ENCODE measurements around the gene SCYL2. TPM values are rescaled to one million over a fixed set of nuclear protein-coding genes. Genes with fewer than 3 reads are reported as not detected.

SCYL2 gene
- total RNA-seq, 1 experiment from 2014 or later = 41.4 TPM

DNA sequence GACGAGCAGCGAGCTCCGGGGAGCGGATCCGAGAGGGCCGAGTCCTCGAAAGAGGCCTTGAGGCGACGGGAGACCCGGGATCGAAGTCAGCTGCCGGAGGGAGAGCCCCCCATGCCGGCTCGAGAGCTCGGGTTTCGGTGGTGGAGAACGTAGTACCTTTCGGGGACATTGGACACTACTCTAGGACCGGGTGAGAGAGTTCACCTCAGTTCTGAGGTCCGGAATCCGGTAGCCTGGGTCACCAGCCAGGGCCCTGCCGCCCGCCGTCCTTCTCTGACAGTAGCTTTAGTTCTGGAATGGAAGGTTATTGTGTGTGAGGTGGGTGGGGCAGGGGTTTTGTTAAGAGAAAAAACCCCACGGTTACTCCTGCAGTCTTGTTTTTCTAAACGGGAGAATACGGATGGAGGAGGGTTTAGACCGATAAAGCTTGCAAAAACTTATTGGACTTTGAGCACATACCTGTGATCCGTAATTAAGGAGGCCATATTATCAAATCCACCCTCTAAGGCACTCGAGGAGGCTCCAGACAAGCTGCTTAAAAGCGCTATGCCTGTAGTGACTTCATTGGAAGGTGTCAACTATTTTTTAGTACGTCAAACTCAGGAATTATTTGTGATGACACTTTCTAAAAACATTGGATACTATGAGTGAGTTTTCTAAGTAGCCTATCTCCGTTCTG is 765 bp downstream of the SCYL2 start:
- Histone ChIP-seq H3K79me1 (ENCODE audit: insufficient read depth, low read depth, low read length, poor library complexity, severe bottlenecking) (no peaks in the 10 kb centered on the region), H2BK120ac (ENCODE audit: low read depth, low read length, poor library complexity, severe bottlenecking) (no peak overlapping the region), H2AK5ac (ENCODE audit: insufficient read length, low read length) (no peak overlapping the region), H3K4ac (ENCODE audit: low read depth, low read length) (no peak overlapping the region), H2BK5ac (ENCODE audit: insufficient read length, low read length) (no peak overlapping the region), H3K23ac (ENCODE audit: insufficient read length, low read depth, low read length) (no peak overlapping the region), H3T11ph (ENCODE audit: low read length) (no peak overlapping the region), H2BK15ac (ENCODE audit: low read depth, low read length) (no peak overlapping the region), H4K91ac (ENCODE audit: insufficient read length, low read depth, low read length) (no peak overlapping the region), H4K8ac (replicated peaks; ENCODE audit: insufficient read length, low read depth, low read length) (no peak overlapping the region), H3K27ac (ENCODE audit: insufficient read length, low read depth, low read length) (no peak overlapping the region), H3K79me2 (ENCODE audit: insufficient read depth, low read length) (peaks cover 9% of the 10 kb centered on the region; the same call in 1 of the 2 replicates), H3K23me2 (ENCODE audit: insufficient read length, low read depth, low read length, poor library complexity, severe bottlenecking) (peaks cover 10% of the 10 kb centered on the region), H2BK12ac (ENCODE audit: insufficient read length, low read depth, low read length) (no peak overlapping the region), H4K5ac (ENCODE audit: insufficient read length, low read depth, low read length) (no peak overlapping the region), H3K9me3 (ENCODE audit: control insufficient read depth, low read depth, low read length) (no peaks in the 10 kb centered on the region), H3K27me3 (ENCODE audit: insufficient read depth, low read length) (no peaks in the 10 kb centered on the region), H3K4me1 (ENCODE audit: insufficient read depth, low read length) (0 out of 2 replicates have a peak, but pooled peaks cover 6% of the 10 kb centered on the region), H2BK20ac (ENCODE audit: low read depth, low read length, poor library complexity, severe bottlenecking) (no peak overlapping the region), H3K9ac (ENCODE audit: extremely low read depth, insufficient read length, low read length) (peak overlapping the region; percentile 81), H3K56ac (ENCODE audit: insufficient read length, low read depth, low read length) (no peak overlapping the region), H3K14ac (ENCODE audit: insufficient read depth, low read length) (peak overlapping the region; percentile 73), H3K4me2 (ENCODE audit: insufficient read depth, insufficient read length, low read length) (peak overlapping the region; percentile 94), H4K20me1 (ENCODE audit: control insufficient read depth, insufficient read depth, insufficient read length) (no peaks in the 10 kb centered on the region), H3K18ac (ENCODE audit: insufficient read length, low read depth, low read length) (no peak overlapping the region), H2AFZ (ENCODE audit: low read length) (no peak overlapping the region)
- Mint-ChIP-seq H3K27me3 (ENCODE audit: low read depth) (no peaks in the 10 kb centered on the region), H3K4me3 (peak overlapping the region; percentile 97 to 99), H3K9me3 (no peaks in the 10 kb centered on the region), H3K27ac (peak overlapping the region; percentile 24 to 70 (median 57); a peak in 4 of 7 replicates), H3K36me3 (ENCODE audit: insufficient read depth in 1 of 3, low read depth in 3 of 3) (peaks cover 0 to 1% (median 0%) of the 10 kb centered on the region in 3 experiments; a peak in 2 of 7 replicates), H3K4me1 (peaks cover 17 to 18% of the 10 kb centered on the region in 2 experiments)
- DNase-seq = no peak
- TF ChIP-seq, protein P1, sequence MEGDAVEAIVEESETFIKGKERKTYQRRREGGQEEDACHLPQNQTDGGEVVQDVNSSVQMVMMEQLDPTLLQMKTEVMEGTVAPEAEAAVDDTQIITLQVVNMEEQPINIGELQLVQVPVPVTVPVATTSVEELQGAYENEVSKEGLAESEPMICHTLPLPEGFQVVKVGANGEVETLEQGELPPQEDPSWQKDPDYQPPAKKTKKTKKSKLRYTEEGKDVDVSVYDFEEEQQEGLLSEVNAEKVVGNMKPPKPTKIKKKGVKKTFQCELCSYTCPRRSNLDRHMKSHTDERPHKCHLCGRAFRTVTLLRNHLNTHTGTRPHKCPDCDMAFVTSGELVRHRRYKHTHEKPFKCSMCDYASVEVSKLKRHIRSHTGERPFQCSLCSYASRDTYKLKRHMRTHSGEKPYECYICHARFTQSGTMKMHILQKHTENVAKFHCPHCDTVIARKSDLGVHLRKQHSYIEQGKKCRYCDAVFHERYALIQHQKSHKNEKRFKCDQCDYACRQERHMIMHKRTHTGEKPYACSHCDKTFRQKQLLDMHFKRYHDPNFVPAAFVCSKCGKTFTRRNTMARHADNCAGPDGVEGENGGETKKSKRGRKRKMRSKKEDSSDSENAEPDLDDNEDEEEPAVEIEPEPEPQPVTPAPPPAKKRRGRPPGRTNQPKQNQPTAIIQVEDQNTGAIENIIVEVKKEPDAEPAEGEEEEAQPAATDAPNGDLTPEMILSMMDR (conservative IDR thresholded peaks at IDR 0.05) = no peak
- WGBS (ENCODE audit: extremely low coverage, insufficient read length, low lambda C conversion rate) = no CpG with 5 or more reads among the region's 33 CpGs

Data from H9 (cell line).